Adrenal gland (tissue), 12 donors: Measurements from ENCODE around the gene SDHAF4. TPM values are rescaled to one million over a fixed set of nuclear protein-coding genes. Genes with fewer than 3 reads are reported as not detected.

Experiments used
- DNase-seq, 7 donors: peaks; one replicate each; pipeline ENCODE4 v3.0.0-alpha.2; 2019 to 2020
- H3K27ac ChIP-seq, 5 donors: fragments of 200-600 bp; sonication (generic) in 4 of 5; 1 replicate in 3 of 5; 2 replicates in 2 of 5; pipeline versions ENCODE4 v1.5.1 to v1.8.0; 2016 to 2020; ENCODE audit warnings: mild to moderate bottlenecking in 1 of 5
- H3K27me3 ChIP-seq: fragments of 200-600 bp; 2 replicates; pipeline ENCODE4 v1.8.0; 2021
- H3K36me3 ChIP-seq, 2 donors: fragments of 200-600 bp; replicated peaks in 1 of 2; 1 replicate in 1 of 2; 2 replicates in 1 of 2; pipeline versions ENCODE4 v1.5.1 to v1.8.0; 2018 to 2022
- H3K4me1 ChIP-seq, 2 donors: fragments of 200-600 bp; replicated peaks in 1 of 2; 1 replicate in 1 of 2; 2 replicates in 1 of 2; pipeline versions ENCODE4 v1.5.1 to v1.8.0; 2018 to 2021
- H3K4me3 ChIP-seq, 4 donors: fragments of 200-600 bp; sonication (generic) in 3 of 4; one replicate each; pipeline ENCODE4 v1.5.1; 2016 to 2018
- H3K9me3 ChIP-seq, 3 donors: fragments of 200-600 bp; sonication (generic) in 1 of 3; replicated peaks in 1 of 3; 1 replicate in 2 of 3; 2 replicates in 1 of 3; pipeline versions ENCODE4 v1.5.1 to v1.8.0; 2016 to 2021
- POLR2A ChIP-seq, 2 donors: fragments of 450-650 bp; IDR thresholded peaks; one replicate each; pipeline ENCODE4 v1.6.1; 2017; ENCODE audit warnings: antibody characterized with exemption in 2 of 2, mild to moderate bottlenecking in 2 of 2, moderate library complexity in 1 of 2
- WGBS, 4 donors: extraction: QIAGEN DNeasy Blood & Tissue Kit in 2 of 4; methylation state at CpG; one replicate each; pipeline versions ENCODE4 v1.1.5 to v1.1.7; 2013 to 2017; 5-methylcytosine and 5-hydroxymethylcytosine counted together
- intact Hi-C, 2 donors: fragments of 100-400 bp; cut with DNase I; formaldehyde crosslinking; loops; one replicate each; pipeline versions ENCODE4 v1.14.1 to v1.15.0; 2022 to 2023
- polyA plus RNA-seq, 3 donors: library from polyadenylated mRNA; stranded (reverse); fragments of 200-250 nt in 2 of 3; fragments of 350-450 nt in 1 of 3; fragmentation: Illumina TruSeq in 1 of 3; extraction: RNeasy Lipid Tissue Mini Kit (QIAGEN cat#74804) in 1 of 3; gene quantifications; one replicate each; pipeline ENCODE4 v1.2.3, GENCODE V29; 2013 to 2014
- total RNA-seq, 9 donors: library from RNA; depleted of rRNA in 4 of 9; stranded (reverse); fragments of >200 nt in 4 of 9; fragments of 120-200 nt in 1 of 9; fragmentation: NEBNext Ultra II Directional in 1 of 9; extraction: Animal tissue kit (Norgen Biotek cat#: 25700) in 1 of 9; gene quantifications; one replicate each; pipeline versions ENCODE4 v1.1.0 to v1.2.4, GENCODE V29; 2013 to 2023
- TF ChIP-seq, protein P1 (sequence below), 6 experiments: fragments of 450-650 bp in 4 of 6; fragments of 200-600 bp in 2 of 6; sonication (generic) in 1 of 6; IDR thresholded peaks; 1 replicate in 5 of 6; 2 replicates in 1 of 6; pipeline versions ENCODE4 v1.5.1 to v1.8.0; 2016 to 2021; ENCODE audit warnings: antibody characterized with exemption in 6 of 6, mild to moderate bottlenecking in 2 of 6, moderate library complexity in 1 of 6
- donor health status: healthy with polysubstance abuse.
- donor health status: Bipolar disorder and iron deficiency.
- donor health status: DM: yes; HTN: yes; CAD: no.
- donor health status: DM: no; HTN: no; CAD: no.
- donor health status: DM: no; HTN: no; CAD: no.
- donor health status: DM: yes; HTN: yes; CAD: no.

Gene SDHAF4
- total and polyA plus RNA-seq, 12 donors: 4.2 to 47.2 (median 16.9) TPM

GRCh38 chr6:70538376-70538775, 28.4 kb upstream of the SDHAF4 start:
- intact Hi-C loops: no loop called here
- H3K27me3 ChIP-seq: no peaks in the 10 kb centered on the region
- DNase-seq: no peak
- TF ChIP-seq, protein P1, sequence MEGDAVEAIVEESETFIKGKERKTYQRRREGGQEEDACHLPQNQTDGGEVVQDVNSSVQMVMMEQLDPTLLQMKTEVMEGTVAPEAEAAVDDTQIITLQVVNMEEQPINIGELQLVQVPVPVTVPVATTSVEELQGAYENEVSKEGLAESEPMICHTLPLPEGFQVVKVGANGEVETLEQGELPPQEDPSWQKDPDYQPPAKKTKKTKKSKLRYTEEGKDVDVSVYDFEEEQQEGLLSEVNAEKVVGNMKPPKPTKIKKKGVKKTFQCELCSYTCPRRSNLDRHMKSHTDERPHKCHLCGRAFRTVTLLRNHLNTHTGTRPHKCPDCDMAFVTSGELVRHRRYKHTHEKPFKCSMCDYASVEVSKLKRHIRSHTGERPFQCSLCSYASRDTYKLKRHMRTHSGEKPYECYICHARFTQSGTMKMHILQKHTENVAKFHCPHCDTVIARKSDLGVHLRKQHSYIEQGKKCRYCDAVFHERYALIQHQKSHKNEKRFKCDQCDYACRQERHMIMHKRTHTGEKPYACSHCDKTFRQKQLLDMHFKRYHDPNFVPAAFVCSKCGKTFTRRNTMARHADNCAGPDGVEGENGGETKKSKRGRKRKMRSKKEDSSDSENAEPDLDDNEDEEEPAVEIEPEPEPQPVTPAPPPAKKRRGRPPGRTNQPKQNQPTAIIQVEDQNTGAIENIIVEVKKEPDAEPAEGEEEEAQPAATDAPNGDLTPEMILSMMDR (IDR thresholded peaks at IDR 0.05): no peak
- no peak for TF ChIP-seq POLR2A (IDR thresholded peaks at IDR 0.05)
- no peaks in the 10 kb centered on the region for H3K9me3 ChIP-seq
- 78 to 90% (median 83%) methylated on average over 1 of the region's 1 CpG for WGBS, 4 donors
- H3K4me1 ChIP-seq: no peaks in the 10 kb centered on the region
- H3K27ac ChIP-seq: no peak overlapping the region
- peaks cover 0 to 3% of the 10 kb centered on the region in 2 donors for H3K36me3 ChIP-seq
- H3K4me3 ChIP-seq: no peak overlapping the region

- Histone ChIP-seq H3K4me1 (no peaks in the 10 kb centered on the region), H3K27me3 (no peaks in the 10 kb centered on the region), H3K36me3 (no peaks in the 10 kb centered on the region), H3K27ac (no peak overlapping the region), H3K4me3 (no peak overlapping the region), H3K9me3 (peaks cover 0 to 8% (median 0%) of the 10 kb centered on the region in 3 donors)
- DNase-seq: no peak
- intact Hi-C loops: no loop called here
- TF ChIP-seq, protein P1 (IDR thresholded peaks at IDR 0.05): peak in 5 of 6 experiments; percentile 17 to 39 (median 34)
- TF ChIP-seq POLR2A (IDR thresholded peaks at IDR 0.05): no peak
Measured at GRCh38 chr6:70547313-70547712, 19.4 kb upstream of the SDHAF4 start.

DNA sequence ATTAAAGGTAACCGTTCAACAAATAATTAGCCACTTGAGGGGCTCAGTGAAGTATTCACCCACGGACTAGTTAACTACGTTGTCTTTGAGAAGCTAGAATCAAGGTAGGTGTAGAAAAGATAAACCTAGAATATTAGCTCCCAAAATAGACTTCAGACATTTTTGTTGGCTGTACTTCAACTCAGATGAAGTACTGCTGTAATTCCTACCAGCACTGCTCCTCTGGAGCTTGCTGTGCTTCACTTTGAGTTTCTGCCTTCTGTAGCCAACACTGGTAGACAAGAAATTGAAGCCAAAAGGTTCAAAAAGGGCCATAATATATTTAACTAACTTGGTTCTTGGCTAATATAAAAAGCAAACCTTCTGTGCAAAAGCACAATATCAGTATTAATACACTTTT, 18.8 kb upstream of the SDHAF4 start:
- H3K9me3 ChIP-seq: peaks cover 0 to 8% (median 0%) of the 10 kb centered on the region in 3 donors
- no peak overlapping the region for H3K4me3 ChIP-seq
- H3K27ac ChIP-seq: no peak overlapping the region
- no peaks in the 10 kb centered on the region for H3K27me3 ChIP-seq
- H3K4me1 ChIP-seq: no peaks in the 10 kb centered on the region
- intact Hi-C loops: no loop called here
- no peaks in the 10 kb centered on the region for H3K36me3 ChIP-seq
- DNase-seq: no peak
- 83 to 89% (median 87%) methylated on average over 3 of the region's 3 CpGs for WGBS, 4 donors
- TF ChIP-seq, protein P1 (IDR thresholded peaks at IDR 0.05): no peak
- TF ChIP-seq POLR2A (IDR thresholded peaks at IDR 0.05): no peak

- Histone ChIP-seq H3K27me3 (no peaks in the 10 kb centered on the region), H3K4me3 (no peak overlapping the region), H3K36me3 (no peaks in the 10 kb centered on the region), H3K27ac (no peak overlapping the region), H3K9me3 (peaks cover 0 to 8% (median 0%) of the 10 kb centered on the region in 3 donors), H3K4me1 (no peaks in the 10 kb centered on the region)
- no peak for DNase-seq
- TF ChIP-seq, protein P1 (IDR thresholded peaks at IDR 0.05): no peak
- TF ChIP-seq POLR2A (IDR thresholded peaks at IDR 0.05): no peak
- intact Hi-C loops: no loop called here
Measured at GRCh38 chr6:70549327-70549726, 17.4 kb upstream of the SDHAF4 start.
